Measurements from ENCODE around the gene PIGV. TPM values are rescaled to one million over a fixed set of nuclear protein-coding genes. Genes with fewer than 3 reads are reported as not detected.
A peak's percentile ranks its signal among the peaks of the same experiment; 100 is the strongest.

The PIGV gene
- total RNA-seq, 1 experiment from 2014 or later, result 7.5 TPM

DNA sequence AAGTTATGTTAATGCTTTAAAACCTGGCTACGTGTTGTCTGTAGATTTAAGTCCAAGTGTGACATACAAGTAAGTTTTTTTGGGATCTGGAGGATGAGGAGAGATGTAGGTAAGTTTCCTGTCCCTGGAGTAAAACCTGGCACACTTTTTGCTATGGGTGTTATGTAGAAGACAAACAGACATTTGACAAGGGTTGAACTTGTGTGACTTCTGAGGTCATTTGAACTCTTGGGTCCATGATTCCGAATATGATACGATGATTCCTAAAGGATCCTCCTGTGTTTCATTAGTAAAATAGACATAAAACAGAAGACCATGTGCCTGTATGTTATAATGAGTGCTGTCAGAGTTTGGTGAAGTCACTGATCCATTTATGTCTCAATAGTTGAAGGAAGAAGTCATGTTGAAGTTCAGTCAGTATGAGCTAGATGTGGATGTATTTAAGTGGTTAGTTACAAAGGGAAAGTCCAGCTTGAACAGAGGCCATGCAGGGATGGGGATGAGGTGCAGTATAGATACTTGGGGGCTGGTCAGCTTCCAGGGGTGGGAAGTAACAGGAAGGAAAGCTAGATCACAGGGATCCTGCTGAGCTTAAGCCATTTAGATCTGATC lies 47.6 kb upstream of the PIGV start:
- Histone ChIP-seq H3K4ac (ENCODE audit: low read depth, low read length) (no peak overlapping the region), H3K18ac (ENCODE audit: insufficient read length, low read depth, low read length) (no peak overlapping the region), H2BK15ac (ENCODE audit: low read depth, low read length) (no peak overlapping the region), H3K23me2 (ENCODE audit: insufficient read length, low read depth, low read length, poor library complexity, severe bottlenecking) (no peaks in the 10 kb centered on the region), H3K56ac (ENCODE audit: insufficient read length, low read depth, low read length) (no peak overlapping the region), H2AFZ (ENCODE audit: low read length) (no peak overlapping the region), H3K9ac (ENCODE audit: extremely low read depth, insufficient read length, low read length) (no peak overlapping the region), H2BK5ac (ENCODE audit: insufficient read length, low read length) (no peak overlapping the region), H3K79me1 (ENCODE audit: insufficient read depth, low read depth, low read length, poor library complexity, severe bottlenecking) (peaks cover 6% of the 10 kb centered on the region), H4K5ac (ENCODE audit: insufficient read length, low read depth, low read length) (no peak overlapping the region), H3K79me2 (ENCODE audit: insufficient read depth, low read length) (peaks cover 2% of the 10 kb centered on the region; the same call in 1 of the 2 replicates), H3K23ac (ENCODE audit: insufficient read length, low read depth, low read length) (no peak overlapping the region), H2BK12ac (ENCODE audit: insufficient read length, low read depth, low read length) (no peak overlapping the region), H3K14ac (ENCODE audit: insufficient read depth, low read length) (no peak overlapping the region), H2BK120ac (ENCODE audit: low read depth, low read length, poor library complexity, severe bottlenecking) (no peak overlapping the region), H4K20me1 (ENCODE audit: control insufficient read depth, insufficient read depth, insufficient read length) (no peaks in the 10 kb centered on the region), H3K4me1 (ENCODE audit: insufficient read depth, low read length) (peaks cover 4% of the 10 kb centered on the region), H3T11ph (ENCODE audit: low read length) (no peak overlapping the region), H4K8ac (replicated peaks; ENCODE audit: insufficient read length, low read depth, low read length) (no peak overlapping the region), H3K4me2 (ENCODE audit: insufficient read depth, insufficient read length, low read length) (no peak overlapping the region), H2AK5ac (ENCODE audit: insufficient read length, low read length) (no peak overlapping the region), H3K9me3 (ENCODE audit: control insufficient read depth, low read depth, low read length) (no peaks in the 10 kb centered on the region), H3K27ac (ENCODE audit: insufficient read length, low read depth, low read length) (no peak overlapping the region), H2BK20ac (ENCODE audit: low read depth, low read length, poor library complexity, severe bottlenecking) (no peak overlapping the region), H3K27me3 (ENCODE audit: insufficient read depth, low read length) (no peaks in the 10 kb centered on the region), H4K91ac (ENCODE audit: insufficient read length, low read depth, low read length) (no peak overlapping the region)
- no peak for DNase-seq
- H3K4me3 Mint-ChIP-seq, result no peak overlapping the region
- no peaks in the 10 kb centered on the region; a peak in 1 of 5 replicates for H3K9me3 Mint-ChIP-seq
- WGBS (ENCODE audit: extremely low coverage, insufficient read length, low lambda C conversion rate), result no CpG with 5 or more reads among the region's 3 CpGs
- H3K36me3 Mint-ChIP-seq (ENCODE audit: insufficient read depth in 1 of 3, low read depth in 3 of 3), result peaks cover 17 to 83% (median 77%) of the 10 kb centered on the region in 3 experiments; a peak in 6 of 7 replicates
- H3K4me1 Mint-ChIP-seq, result peaks cover 5 to 21% of the 10 kb centered on the region in 2 experiments
- H3K27ac Mint-ChIP-seq, result peak overlapping the region in 2 of 3 experiments; percentile 0 to 25; a peak in 4 of 7 replicates
- H3K27me3 Mint-ChIP-seq (ENCODE audit: low read depth), result no peaks in the 10 kb centered on the region
- TF ChIP-seq, protein P1, sequence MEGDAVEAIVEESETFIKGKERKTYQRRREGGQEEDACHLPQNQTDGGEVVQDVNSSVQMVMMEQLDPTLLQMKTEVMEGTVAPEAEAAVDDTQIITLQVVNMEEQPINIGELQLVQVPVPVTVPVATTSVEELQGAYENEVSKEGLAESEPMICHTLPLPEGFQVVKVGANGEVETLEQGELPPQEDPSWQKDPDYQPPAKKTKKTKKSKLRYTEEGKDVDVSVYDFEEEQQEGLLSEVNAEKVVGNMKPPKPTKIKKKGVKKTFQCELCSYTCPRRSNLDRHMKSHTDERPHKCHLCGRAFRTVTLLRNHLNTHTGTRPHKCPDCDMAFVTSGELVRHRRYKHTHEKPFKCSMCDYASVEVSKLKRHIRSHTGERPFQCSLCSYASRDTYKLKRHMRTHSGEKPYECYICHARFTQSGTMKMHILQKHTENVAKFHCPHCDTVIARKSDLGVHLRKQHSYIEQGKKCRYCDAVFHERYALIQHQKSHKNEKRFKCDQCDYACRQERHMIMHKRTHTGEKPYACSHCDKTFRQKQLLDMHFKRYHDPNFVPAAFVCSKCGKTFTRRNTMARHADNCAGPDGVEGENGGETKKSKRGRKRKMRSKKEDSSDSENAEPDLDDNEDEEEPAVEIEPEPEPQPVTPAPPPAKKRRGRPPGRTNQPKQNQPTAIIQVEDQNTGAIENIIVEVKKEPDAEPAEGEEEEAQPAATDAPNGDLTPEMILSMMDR (conservative IDR thresholded peaks at IDR 0.05), result no peak
